HG03565 (cell line): ENCODE data around the gene TPRKB.
"Not testable (repeated sequence)": the region's sequence is repeated elsewhere in the genome, so short reads cannot be mapped to it uniquely, and the experiment has no call there.

Source experiments
- ATAC-seq: cut with Tn5 transposase; IDR thresholded peaks from one replicate; pipeline ENCODE4 v1.9.1; 2021; ENCODE audit warnings: mild to moderate bottlenecking, moderate library complexity; ENCODE audit not compliant: unreplicated experiment

Gene TPRKB

GRCh38 chr2:73700661-73701447 lies 36.3 kb downstream of the TPRKB start:
- ATAC-seq, result no peak

GRCh38 chr2:73700131-73700611 lies 37.0 kb downstream of the TPRKB start:
- no peak for ATAC-seq

DNA sequence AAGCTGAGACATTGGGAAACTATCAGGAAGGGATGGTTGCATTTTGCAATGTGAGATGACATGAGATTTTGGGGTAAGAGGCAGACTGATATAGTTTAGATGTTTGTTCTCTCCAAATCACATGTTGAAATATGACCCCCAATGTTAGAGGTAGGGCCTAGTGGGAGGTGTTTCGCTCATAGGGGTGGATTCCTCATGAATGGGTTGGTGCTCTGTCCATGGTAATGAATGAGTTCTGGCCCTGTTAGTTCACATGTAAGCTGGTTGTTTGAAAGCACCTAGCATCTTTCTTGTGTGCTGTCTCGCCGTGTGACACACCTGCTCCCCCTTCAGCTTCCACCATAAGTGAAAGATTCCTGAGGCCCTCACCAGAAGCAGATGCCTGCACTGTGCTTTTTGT lies 37.7 kb downstream of the TPRKB start:
- ATAC-seq, result no peak

DNA sequence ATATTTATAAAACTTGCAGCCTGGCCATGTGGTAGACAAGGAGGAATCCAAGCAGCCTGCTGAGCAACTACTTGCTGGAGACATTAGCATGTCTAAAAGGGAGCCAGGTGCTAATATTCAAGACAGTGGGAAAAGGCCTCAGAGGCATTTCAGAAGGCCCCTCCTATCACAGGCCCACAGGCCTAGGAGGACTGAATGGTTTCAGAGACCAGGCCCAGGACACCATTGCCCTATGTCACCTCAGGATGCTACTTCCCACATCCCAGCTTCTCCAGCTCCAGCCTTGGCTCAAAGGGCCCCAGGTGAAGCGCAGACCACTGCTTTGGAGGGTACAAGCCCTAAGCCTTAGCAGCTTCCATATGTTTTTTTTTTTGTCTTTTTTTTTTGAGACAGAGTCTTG lies 39.0 kb downstream of the TPRKB start:
- ATAC-seq, result no peak

DNA sequence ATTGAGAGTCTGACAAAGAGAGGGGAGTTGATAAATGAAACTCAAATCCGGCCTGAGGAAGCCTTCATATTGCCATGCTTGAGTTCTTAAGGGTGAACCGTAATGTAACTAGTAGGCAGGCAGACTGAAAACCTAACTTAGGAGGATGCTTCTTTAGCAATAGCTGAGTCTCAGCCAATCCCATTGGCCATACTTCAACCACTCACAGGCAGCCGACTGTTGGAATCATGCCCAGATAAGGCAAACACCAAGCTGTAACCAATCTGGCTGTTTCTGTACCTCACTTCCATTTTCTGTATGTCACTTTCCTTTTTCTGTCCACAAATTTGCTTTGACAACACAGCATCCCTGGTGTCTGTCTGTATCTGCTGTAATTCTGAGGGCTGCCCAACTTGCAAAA lies 39.5 kb downstream of the TPRKB start:
- no peak for ATAC-seq

GRCh38 chr2:73696985-73697384 lies 40.2 kb downstream of the TPRKB start:
- ATAC-seq, result not testable (repeated sequence)

DNA sequence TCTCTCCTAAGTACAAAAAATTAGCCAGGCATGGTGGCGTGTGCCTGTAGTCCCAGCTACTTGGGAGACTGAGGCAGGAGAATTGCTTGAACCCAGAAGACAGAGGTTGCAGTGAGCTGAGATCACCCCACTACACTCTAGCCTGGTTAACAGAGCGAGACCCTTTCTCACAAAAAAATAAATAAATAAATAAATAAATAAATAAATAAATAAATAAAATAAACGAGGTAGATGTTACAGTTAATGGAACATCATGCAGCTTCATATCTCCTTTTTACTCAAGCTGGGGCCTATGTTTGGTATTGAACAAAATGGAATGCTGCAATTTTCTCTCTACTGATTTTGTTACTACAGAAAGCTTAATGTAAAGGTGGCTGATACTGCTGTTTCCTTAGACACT lies 40.6 kb downstream of the TPRKB start:
- not testable (repeated sequence) for ATAC-seq

- peak; percentile 70 for ATAC-seq
These were observed 46.6 kb downstream of the TPRKB start for GRCh38 chr2:73690372-73691088.

GRCh38 chr2:73688494-73688893 lies 48.7 kb downstream of the TPRKB start:
- not testable (repeated sequence) for ATAC-seq

DNA sequence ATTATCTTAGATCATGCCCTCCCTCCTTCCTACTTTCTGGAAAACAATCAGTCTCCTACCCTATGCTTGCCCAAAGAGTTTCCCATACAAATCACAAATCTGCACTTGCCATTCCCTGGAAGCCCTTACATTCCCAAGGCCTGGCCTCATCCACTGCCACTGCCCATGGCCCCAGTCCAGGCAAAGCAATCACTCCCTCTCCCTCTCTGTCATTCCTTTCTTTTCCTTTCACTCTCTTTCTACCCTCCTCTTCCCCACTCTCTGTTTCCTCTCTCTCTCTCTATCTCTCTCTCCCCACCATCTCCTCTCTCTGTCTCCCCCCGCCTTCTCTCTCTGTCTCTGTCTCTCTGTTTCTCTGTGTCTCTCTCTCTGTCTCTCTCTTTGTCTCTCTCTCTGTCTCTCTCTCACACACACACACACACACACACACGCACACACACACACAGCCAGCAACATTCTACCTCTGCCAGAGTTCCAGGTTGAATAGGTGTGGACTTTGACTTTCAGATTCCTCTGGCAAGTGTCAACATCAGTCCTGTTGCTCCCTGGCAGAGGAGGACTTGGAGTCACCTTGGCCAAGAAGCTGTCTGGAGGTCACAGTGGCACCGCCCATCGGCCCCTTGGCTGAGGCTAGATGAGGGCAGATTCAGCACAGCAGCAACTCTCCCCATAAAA lies 51.2 kb downstream of the TPRKB start:
- ATAC-seq, result no peak

GRCh38 chr2:73684905-73685304 lies 52.2 kb downstream of the TPRKB start:
- ATAC-seq, result not testable (repeated sequence)

- not testable (repeated sequence) for ATAC-seq
These were observed 52.8 kb downstream of the TPRKB start for GRCh38 chr2:73684325-73684724.

- ATAC-seq, result not testable (repeated sequence)
These were observed 57.1 kb downstream of the TPRKB start for GRCh38 chr2:73679951-73680571.
